HCT116 (cell line): ENCODE measurements around the gene INPP5B.

Experiments
- ATF3 ChIP-seq: IDR thresholded peaks from 2 replicates; pipeline ENCODE4 v1.6.1; 2012
- CEBPB ChIP-seq: IDR thresholded peaks from 2 replicates; pipeline ENCODE4 v1.6.1; 2012; ENCODE audit warnings: low read depth
- CTCF ChIP-seq, 3 experiments: fragments of 200-600 bp in 1 of 3; sonication (generic) in 1 of 3; IDR thresholded peaks in 2 of 3; conservative IDR thresholded peaks in 1 of 3; 2 replicates each; pipeline ENCODE4 v1.5.1; 2012 to 2017; ENCODE audit warnings: low read depth in 2 of 3, low read length in 2 of 3, antibody characterized with exemption in 1 of 3, borderline replicate concordance in 1 of 3, control low read depth in 1 of 3, mild to moderate bottlenecking in 1 of 3, mixed read lengths in 1 of 3, mixed run types in 1 of 3, moderate library complexity in 1 of 3; ENCODE audit not compliant: insufficient read depth in 1 of 3
- EZH2 ChIP-seq: fragments of 200-600 bp; sonication (generic); IDR thresholded peaks from 2 replicates; pipeline ENCODE4 v1.6.1; 2017; ENCODE audit warnings: antibody characterized with exemption, mixed run types
- MAX ChIP-seq: IDR thresholded peaks from 2 replicates; pipeline ENCODE4 v1.6.1; 2012
- POLR2A ChIP-seq: IDR thresholded peaks from 2 replicates; pipeline ENCODE4 v1.7.0; 2011; ENCODE audit warnings: borderline replicate concordance; ENCODE audit not compliant: insufficient read depth, insufficient read length; ENCODE audit errors: extremely low read depth
- REST ChIP-seq: IDR thresholded peaks from 2 replicates; pipeline ENCODE4 v1.6.1; 2012; ENCODE audit warnings: low read depth
- SIN3A ChIP-seq: IDR thresholded peaks from 2 replicates; pipeline ENCODE4 v1.6.1; 2012; ENCODE audit warnings: low read depth
- SP1 ChIP-seq: IDR thresholded peaks from 2 replicates; pipeline ENCODE4 v1.6.1; 2012; ENCODE audit warnings: low read depth
- SRF ChIP-seq: IDR thresholded peaks from 2 replicates; pipeline ENCODE4 v1.6.1; 2012; ENCODE audit warnings: low read depth
- YY1 ChIP-seq: IDR thresholded peaks from 2 replicates; pipeline ENCODE4 v1.6.1; 2011; ENCODE audit warnings: low read length, low read depth, moderate library complexity, mild to moderate bottlenecking; ENCODE audit not compliant: insufficient replicate concordance; ENCODE audit errors: extremely low read depth
- ZBTB33 ChIP-seq: IDR thresholded peaks from 2 replicates; pipeline ENCODE4 v1.6.1; 2011; ENCODE audit warnings: mild to moderate bottlenecking, low read length, moderate library complexity; ENCODE audit not compliant: insufficient replicate concordance; ENCODE audit errors: extremely low read depth
- ZFX ChIP-seq: fragments of 450-650 bp; IDR thresholded peaks from 2 replicates; pipeline ENCODE4 v1.6.1; 2017
- ZNF274 ChIP-seq: fragments of 200-500 bp; sonication (Bioruptor generic); IDR thresholded peaks from 2 replicates; pipeline ENCODE4 v1.6.1; 2014; ENCODE audit warnings: mild to moderate bottlenecking, low read depth, low read length, inconsistent platforms

- TF ChIP-seq CTCF (IDR thresholded peaks at IDR 0.05 in 2 of 3, conservative IDR thresholded peaks at IDR 0.05 in 1 of 3; ENCODE audit: borderline replicate concordance in 1 of 3, insufficient read depth in 1 of 3, low read depth in 2 of 3, low read length in 2 of 3) (peak; percentile 6 to 46 (median 41); a peak in 3 of 6 replicates), ATF3 (no peak), POLR2A (no peak), SP1 (no peak), EZH2 (no peak), YY1 (no peak), REST (no peak), SIN3A (no peak), MAX (no peak), ZBTB33 (no peak), SRF (no peak), CEBPB (no peak), ZNF274 (no peak), ZFX (no peak)
These were observed 71.0 kb downstream of the INPP5B start for GRCh38 chr1:37875833-37876232.
